HUES48 (cell line): ENCODE results near the gene KCNJ16.

ENCODE experiments used
- H3K27ac ChIP-seq: one replicate; pipeline ENCODE4 v1.7.0; 2013; ENCODE audit warnings: low read depth, low read length, inconsistent platforms
- H3K27me3 ChIP-seq: 2 replicates; pipeline ENCODE4 v1.6.1; 2013; ENCODE audit warnings: mild to moderate bottlenecking, low read length; ENCODE audit not compliant: control insufficient read depth, insufficient read depth
- H3K36me3 ChIP-seq: 2 replicates; pipeline ENCODE4 v1.6.1; 2013; ENCODE audit warnings: low read length; ENCODE audit not compliant: control insufficient read depth, insufficient read depth
- H3K4me1 ChIP-seq: 2 replicates; pipeline ENCODE4 v1.6.1; 2013; ENCODE audit warnings: mild to moderate bottlenecking, low read length; ENCODE audit not compliant: control insufficient read depth, insufficient read depth
- H3K4me3 ChIP-seq: 2 replicates; pipeline ENCODE4 v1.5.1; 2013; ENCODE audit warnings: mild to moderate bottlenecking, low read depth, low read length
- H3K9ac ChIP-seq: 2 replicates; pipeline ENCODE4 v1.6.1; 2013; ENCODE audit warnings: mild to moderate bottlenecking, low read depth, low read length, moderate library complexity
- H3K9me3 ChIP-seq: 2 replicates; pipeline ENCODE4 v1.6.1; 2013; ENCODE audit warnings: low read length; ENCODE audit not compliant: control insufficient read depth, insufficient read depth

The KCNJ16 gene

DNA sequence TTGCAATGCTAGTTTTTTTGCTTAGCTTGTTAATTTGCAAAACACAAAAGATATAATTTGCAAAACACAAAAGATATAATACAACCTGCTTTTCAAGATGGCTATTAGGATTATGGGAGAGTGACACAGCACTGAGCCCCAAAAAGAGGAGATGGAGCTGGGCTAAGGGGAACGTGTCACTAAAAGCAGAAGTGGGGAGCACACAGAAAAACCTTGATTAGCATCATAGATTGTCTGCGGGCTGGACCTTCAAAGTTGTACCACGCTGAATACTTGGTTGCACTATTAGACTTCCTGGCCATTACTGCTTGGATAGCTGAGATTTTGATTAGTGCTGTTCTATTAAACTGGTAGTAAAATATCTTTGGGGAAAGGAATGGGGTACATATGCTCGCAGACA, 36.2 kb downstream of the KCNJ16 start:
- H3K27me3 ChIP-seq, result no peaks in the 10 kb centered on the region
- H3K4me1 ChIP-seq, result no peaks in the 10 kb centered on the region
- no peak overlapping the region for H3K27ac ChIP-seq
- no peaks in the 10 kb centered on the region for H3K9me3 ChIP-seq
- H3K9ac ChIP-seq, result no peak overlapping the region
- no peak overlapping the region for H3K4me3 ChIP-seq
- H3K36me3 ChIP-seq, result no peaks in the 10 kb centered on the region

DNA sequence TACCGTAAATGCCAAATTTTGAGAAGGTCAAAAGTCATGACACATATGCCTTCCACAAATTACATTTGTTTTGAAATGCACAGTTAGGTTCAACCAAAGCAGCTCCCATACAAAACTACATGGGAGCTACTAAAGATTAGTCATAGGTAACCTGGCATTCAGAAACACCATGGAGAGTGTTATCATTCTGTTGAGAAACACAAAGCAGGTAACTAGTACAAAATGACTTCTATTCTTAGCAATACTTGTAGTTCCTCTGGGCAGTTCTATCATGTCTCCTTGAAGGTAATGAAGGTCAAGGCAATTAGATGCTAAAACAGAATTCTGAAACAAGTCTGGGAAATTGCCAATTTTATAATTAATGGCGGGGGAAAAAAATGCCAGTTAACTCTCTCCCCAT, 39.4 kb downstream of the KCNJ16 start:
- no peaks in the 10 kb centered on the region for H3K36me3 ChIP-seq
- H3K9ac ChIP-seq, result no peak overlapping the region
- H3K4me1 ChIP-seq, result no peaks in the 10 kb centered on the region
- H3K9me3 ChIP-seq, result peaks cover 5% of the 10 kb centered on the region; the same call in 1 of the 2 replicates
- H3K27me3 ChIP-seq, result no peaks in the 10 kb centered on the region
- no peak overlapping the region for H3K27ac ChIP-seq
- H3K4me3 ChIP-seq, result no peak overlapping the region

DNA sequence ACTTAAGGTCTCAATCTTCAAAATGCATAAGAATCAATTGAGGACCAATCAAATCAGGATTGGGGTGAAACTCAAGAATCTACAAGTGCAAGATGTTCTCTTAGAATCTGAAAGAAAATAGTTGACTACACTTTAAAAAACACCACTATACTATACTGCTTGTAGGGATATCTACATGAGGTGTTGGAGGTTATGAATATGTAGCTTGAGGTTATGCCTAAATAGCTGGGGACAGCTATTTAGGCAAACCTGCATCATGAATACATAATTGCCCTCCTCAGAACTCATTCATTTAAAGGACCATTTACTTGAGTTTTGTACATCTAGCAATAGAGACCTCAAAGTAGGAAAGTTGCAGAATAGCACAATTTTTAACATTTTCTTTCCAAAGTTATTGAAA, 40.1 kb downstream of the KCNJ16 start:
- peaks cover 6% of the 10 kb centered on the region; the same call in 1 of the 2 replicates for H3K9me3 ChIP-seq
- no peaks in the 10 kb centered on the region for H3K27me3 ChIP-seq
- no peaks in the 10 kb centered on the region for H3K36me3 ChIP-seq
- no peak overlapping the region for H3K4me3 ChIP-seq
- H3K4me1 ChIP-seq, result no peaks in the 10 kb centered on the region
- H3K27ac ChIP-seq, result no peak overlapping the region
- no peak overlapping the region for H3K9ac ChIP-seq

DNA sequence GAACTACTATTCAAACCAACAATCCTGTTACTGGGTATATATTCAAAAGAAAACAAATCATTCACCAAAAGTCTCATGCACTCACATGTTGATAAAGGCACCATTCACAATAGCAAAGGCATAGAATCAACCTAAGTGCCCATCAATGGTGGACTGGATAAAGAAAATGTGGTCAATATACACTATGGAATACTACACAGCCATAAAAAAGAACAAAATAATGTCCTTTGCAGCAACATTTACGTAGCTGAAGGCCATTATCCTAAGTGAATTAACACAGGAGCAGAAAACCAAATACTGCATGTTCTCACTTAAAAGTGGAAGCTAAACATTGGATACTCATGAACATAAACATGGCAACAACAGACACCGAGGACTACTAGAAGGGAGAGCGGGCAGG, 41.9 kb downstream of the KCNJ16 start:
- no peak overlapping the region for H3K27ac ChIP-seq
- H3K4me3 ChIP-seq, result no peak overlapping the region
- H3K36me3 ChIP-seq, result no peaks in the 10 kb centered on the region
- no peaks in the 10 kb centered on the region for H3K27me3 ChIP-seq
- H3K4me1 ChIP-seq, result no peaks in the 10 kb centered on the region
- peaks cover 6% of the 10 kb centered on the region; the same call in 1 of the 2 replicates for H3K9me3 ChIP-seq
- H3K9ac ChIP-seq, result no peak overlapping the region

DNA sequence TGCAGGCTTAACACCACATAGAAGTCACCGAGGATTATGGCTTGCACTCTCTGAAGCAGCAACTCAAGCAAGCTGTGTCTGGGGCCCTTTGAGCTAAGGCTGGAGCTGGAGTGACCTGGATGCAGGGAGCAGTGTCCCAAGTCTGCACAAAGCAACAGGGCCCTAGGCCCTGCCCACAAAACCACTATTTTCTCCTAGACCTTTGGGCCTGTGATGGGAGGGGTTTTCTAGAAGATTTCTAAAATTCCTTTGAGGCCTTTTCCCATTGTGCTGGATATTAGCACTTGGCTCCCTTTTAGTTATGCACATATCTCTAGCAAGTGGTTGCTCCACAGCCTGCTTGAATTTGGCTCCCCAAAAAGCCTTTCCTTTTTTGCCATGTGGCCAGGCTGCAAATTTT, 44.5 kb downstream of the KCNJ16 start:
- Histone ChIP-seq H3K27ac (no peak overlapping the region), H3K36me3 (no peaks in the 10 kb centered on the region), H3K27me3 (no peaks in the 10 kb centered on the region), H3K9ac (no peak overlapping the region), H3K9me3 (peaks cover 6% of the 10 kb centered on the region; the same call in 1 of the 2 replicates), H3K4me1 (no peaks in the 10 kb centered on the region), H3K4me3 (no peak overlapping the region)

DNA sequence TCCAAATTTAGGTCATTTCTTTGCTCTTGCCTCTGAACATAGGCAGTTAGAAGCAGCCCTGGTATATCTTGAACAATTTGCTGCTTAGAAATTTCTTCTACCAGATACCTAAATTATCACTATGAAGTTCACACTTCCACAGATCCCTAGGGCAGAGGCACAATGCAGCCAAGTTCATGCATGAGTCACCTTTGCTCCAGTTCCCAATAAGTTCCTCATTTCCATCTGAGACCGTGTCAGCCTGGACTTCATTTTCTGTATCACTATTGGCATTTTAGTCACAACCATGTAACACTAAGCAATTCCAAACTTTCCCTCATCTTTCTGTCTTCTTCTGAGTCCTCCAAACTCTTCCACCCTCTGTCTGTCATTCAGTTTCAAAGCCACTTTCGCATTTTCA, 45.0 kb downstream of the KCNJ16 start:
- Histone ChIP-seq H3K9ac (no peak overlapping the region), H3K9me3 (peaks cover 6% of the 10 kb centered on the region; the same call in 1 of the 2 replicates), H3K4me3 (no peak overlapping the region), H3K36me3 (no peaks in the 10 kb centered on the region), H3K27ac (no peak overlapping the region), H3K27me3 (no peaks in the 10 kb centered on the region), H3K4me1 (no peaks in the 10 kb centered on the region)

DNA sequence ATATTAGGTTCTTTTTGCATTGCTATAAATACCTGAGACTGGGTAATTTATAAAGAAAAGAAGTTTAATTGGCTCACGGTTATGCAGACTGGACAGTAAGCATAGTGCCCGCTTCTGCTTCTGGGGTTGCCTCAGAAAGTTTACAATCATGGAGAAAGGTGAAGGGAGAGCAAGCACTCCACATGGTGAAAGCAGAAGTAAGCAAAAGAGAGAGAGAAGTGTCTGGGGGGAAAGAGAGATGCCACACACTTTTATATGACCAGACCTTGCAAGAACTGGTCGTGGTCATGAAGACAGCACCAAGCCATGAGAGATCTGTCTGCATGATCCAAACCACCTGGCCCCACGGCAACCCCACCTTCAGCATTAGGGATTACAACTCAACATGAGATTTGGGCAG, 45.4 kb downstream of the KCNJ16 start:
- H3K9me3 ChIP-seq, result peaks cover 6% of the 10 kb centered on the region; the same call in 1 of the 2 replicates
- H3K9ac ChIP-seq, result no peak overlapping the region
- H3K4me3 ChIP-seq, result no peak overlapping the region
- no peaks in the 10 kb centered on the region for H3K4me1 ChIP-seq
- no peaks in the 10 kb centered on the region for H3K36me3 ChIP-seq
- no peak overlapping the region for H3K27ac ChIP-seq
- H3K27me3 ChIP-seq, result no peaks in the 10 kb centered on the region

DNA sequence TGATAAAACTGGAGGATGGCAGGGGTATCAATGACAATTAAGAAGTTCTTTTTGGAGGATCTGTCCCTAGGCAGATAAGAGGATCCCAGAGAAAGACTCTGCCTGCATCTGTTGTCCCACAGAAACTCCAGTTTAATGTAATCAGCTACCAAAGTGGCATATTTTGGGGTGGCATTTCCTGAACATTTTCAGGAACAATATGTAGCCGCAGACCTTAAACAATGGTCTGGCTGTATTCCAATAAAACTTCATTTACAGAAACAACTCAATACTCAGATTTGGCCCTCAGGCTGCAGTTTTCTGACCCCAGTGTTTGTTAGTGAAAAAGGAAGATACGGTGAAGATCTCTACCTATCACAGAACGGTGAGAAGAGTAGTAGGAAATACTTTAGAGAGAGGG, 46.1 kb downstream of the KCNJ16 start:
- Histone ChIP-seq H3K36me3 (no peaks in the 10 kb centered on the region), H3K9me3 (peaks cover 6% of the 10 kb centered on the region; the same call in 1 of the 2 replicates), H3K27ac (no peak overlapping the region), H3K4me3 (no peak overlapping the region), H3K27me3 (no peaks in the 10 kb centered on the region), H3K9ac (no peak overlapping the region), H3K4me1 (no peaks in the 10 kb centered on the region)

DNA sequence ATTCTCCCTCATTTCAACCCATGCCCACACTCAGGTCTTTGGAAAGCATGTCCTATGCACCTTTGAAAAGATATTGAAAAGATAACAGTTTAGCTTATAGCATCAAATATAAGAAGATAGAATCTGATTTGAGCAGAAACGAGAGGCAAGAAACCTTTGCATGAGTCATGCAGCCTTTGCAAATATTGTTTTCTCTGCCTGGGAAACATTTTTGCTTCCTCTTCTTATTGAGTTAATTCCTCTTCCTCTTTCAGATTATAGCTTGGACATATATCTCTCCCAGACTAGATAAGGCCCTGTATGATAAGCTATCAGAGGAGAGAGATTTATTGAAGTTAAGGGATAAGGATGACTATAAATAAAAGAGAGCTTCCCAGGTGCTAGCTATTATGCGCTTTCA, 48.2 kb downstream of the KCNJ16 start:
- H3K27ac ChIP-seq, result no peak overlapping the region
- H3K9me3 ChIP-seq, result peaks cover 6% of the 10 kb centered on the region; the same call in 1 of the 2 replicates
- no peak overlapping the region for H3K4me3 ChIP-seq
- H3K4me1 ChIP-seq, result no peaks in the 10 kb centered on the region; the same call in 1 of the 2 replicates
- H3K9ac ChIP-seq, result no peak overlapping the region
- no peaks in the 10 kb centered on the region for H3K36me3 ChIP-seq
- H3K27me3 ChIP-seq, result no peaks in the 10 kb centered on the region

DNA sequence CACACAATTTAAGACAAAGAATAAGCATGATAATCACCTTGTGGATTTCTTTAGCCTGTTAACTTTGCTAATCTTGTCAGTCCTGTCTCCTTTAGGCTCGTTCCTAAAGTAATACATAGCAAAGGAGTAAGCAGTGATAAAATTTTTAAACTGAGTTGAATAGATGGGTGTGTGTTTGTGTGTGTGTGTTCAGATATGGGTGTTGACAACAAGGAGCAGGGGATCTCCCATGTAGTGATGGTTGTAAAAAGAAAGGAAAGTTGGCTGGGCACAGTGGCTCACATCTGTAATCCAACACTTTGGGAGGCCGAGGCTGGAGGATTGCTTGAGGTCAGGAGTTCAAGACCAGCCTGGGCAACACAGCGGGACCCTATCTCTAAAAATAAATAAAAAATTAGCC, 49.7 kb downstream of the KCNJ16 start:
- Histone ChIP-seq H3K36me3 (no peaks in the 10 kb centered on the region), H3K9me3 (no peaks in the 10 kb centered on the region), H3K9ac (no peak overlapping the region), H3K27me3 (no peaks in the 10 kb centered on the region), H3K4me3 (no peak overlapping the region), H3K27ac (no peak overlapping the region), H3K4me1 (no peaks in the 10 kb centered on the region; the same call in 1 of the 2 replicates)

DNA sequence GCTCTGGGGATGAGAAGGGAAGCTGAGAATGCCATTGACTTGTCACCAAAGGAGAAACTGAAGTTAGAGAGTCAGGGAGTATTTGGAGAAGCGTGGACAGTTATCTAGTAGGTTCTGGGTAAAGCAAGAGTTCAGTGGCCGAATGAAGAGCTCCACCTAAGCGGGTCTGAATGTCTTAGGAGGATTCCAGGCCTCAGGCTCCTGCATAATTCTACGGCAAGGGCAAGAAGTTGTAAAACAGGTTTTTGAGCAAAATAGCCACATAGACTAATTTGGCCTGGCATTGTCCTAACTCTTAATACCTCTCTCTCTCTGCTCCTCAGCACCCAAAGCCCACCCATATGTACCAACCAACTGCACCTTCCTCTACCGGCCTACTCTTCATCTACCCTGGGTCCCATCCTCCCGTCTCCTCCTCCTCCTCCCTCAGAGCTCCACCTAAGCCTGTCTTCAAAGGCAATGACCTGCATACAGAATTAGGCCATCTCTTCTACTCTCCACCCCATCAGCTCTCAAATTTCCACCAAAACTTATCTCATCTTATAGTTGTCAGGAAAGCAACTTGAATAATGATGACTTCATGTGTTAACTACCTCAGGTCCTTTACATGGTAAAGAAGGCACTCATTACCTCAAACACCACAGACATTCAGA, 52.3 kb downstream of the KCNJ16 start:
- H3K4me3 ChIP-seq, result no peak overlapping the region
- no peak overlapping the region for H3K27ac ChIP-seq
- H3K36me3 ChIP-seq, result no peaks in the 10 kb centered on the region
- no peak overlapping the region for H3K9ac ChIP-seq
- no peaks in the 10 kb centered on the region; the same call in 1 of the 2 replicates for H3K4me1 ChIP-seq
- no peaks in the 10 kb centered on the region for H3K27me3 ChIP-seq
- no peaks in the 10 kb centered on the region for H3K9me3 ChIP-seq
